A549 (cell line): ENCODE results near the gene SARDH.

Source experiments
- BHLHE40 ChIP-seq: IDR thresholded peaks from 2 replicates; pipeline ENCODE4 v1.6.1; 2012; ENCODE audit warnings: low read depth, low read length, inconsistent platforms
- ELK1 ChIP-seq: fragments of 150-350 bp; IDR thresholded peaks from 2 replicates; pipeline ENCODE4 v1.6.1; 2014; ENCODE audit warnings: low read depth, mild to moderate bottlenecking, low read length
- EP300 ChIP-seq, 2 experiments: fragments of >200 bp; sonication (Bioruptor Twin); formaldehyde crosslinking; IDR thresholded peaks; 2 replicates in 1 of 2; 3 replicates in 1 of 2; pipeline ENCODE4 v1.6.1; 2016 to 2017
- HOXB5 ChIP-seq: fragments of 250-450 bp; sonication (Bioruptor Pico); IDR thresholded peaks from 2 replicates; pipeline ENCODE4 v1.5.0; 2020; ENCODE audit warnings: mild to moderate bottlenecking, moderate library complexity
- JUN ChIP-seq, 2 experiments: fragments of >200 bp; sonication (Bioruptor Twin); formaldehyde crosslinking; IDR thresholded peaks; 2 replicates in 1 of 2; 3 replicates in 1 of 2; pipeline ENCODE4 v1.6.1; 2016 to 2017
- POLR2A ChIP-seq: IDR thresholded peaks from 2 replicates; pipeline ENCODE4 v1.6.1; 2012; ENCODE audit warnings: mild to moderate bottlenecking, low read length
- RAD21 ChIP-seq, 2 experiments: fragments of >200 bp in 1 of 2; sonication (Bioruptor Twin) in 1 of 2; formaldehyde crosslinking in 1 of 2; IDR thresholded peaks in 1 of 2; conservative IDR thresholded peaks in 1 of 2; 2 replicates in 1 of 2; 3 replicates in 1 of 2; pipeline ENCODE4 v1.6.1; 2012 to 2018; ENCODE audit warnings: inconsistent platforms in 1 of 2
- TF ChIP-seq, protein P1 (sequence below): fragments of >200 bp; sonication (Bioruptor Twin); formaldehyde crosslinking; IDR thresholded peaks from 3 replicates; pipeline ENCODE4 v1.5.1; 2016

GRCh38 chr9:133715295-133715865 is 22.8 kb downstream of the SARDH start:
- TF ChIP-seq POLR2A = no peak
- TF ChIP-seq BHLHE40 = no peak
- TF ChIP-seq, protein P1, sequence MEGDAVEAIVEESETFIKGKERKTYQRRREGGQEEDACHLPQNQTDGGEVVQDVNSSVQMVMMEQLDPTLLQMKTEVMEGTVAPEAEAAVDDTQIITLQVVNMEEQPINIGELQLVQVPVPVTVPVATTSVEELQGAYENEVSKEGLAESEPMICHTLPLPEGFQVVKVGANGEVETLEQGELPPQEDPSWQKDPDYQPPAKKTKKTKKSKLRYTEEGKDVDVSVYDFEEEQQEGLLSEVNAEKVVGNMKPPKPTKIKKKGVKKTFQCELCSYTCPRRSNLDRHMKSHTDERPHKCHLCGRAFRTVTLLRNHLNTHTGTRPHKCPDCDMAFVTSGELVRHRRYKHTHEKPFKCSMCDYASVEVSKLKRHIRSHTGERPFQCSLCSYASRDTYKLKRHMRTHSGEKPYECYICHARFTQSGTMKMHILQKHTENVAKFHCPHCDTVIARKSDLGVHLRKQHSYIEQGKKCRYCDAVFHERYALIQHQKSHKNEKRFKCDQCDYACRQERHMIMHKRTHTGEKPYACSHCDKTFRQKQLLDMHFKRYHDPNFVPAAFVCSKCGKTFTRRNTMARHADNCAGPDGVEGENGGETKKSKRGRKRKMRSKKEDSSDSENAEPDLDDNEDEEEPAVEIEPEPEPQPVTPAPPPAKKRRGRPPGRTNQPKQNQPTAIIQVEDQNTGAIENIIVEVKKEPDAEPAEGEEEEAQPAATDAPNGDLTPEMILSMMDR = no peak
- no peak for TF ChIP-seq ELK1
- TF ChIP-seq JUN (IDR thresholded peaks at IDR 0.05) = no peak
- TF ChIP-seq HOXB5 (CRISPR knock-in tag) = no peak
- TF ChIP-seq RAD21 (conservative IDR thresholded peaks at IDR 0.05 in 1 of 2, IDR thresholded peaks at IDR 0.05 in 1 of 2) = no peak
- TF ChIP-seq EP300 (IDR thresholded peaks at IDR 0.05) = no peak
